Right ventricle myocardium inferior (tissue), 1 donor: ENCODE data around the gene GRID2. TPM values are rescaled to one million over a fixed set of nuclear protein-coding genes. Genes with fewer than 3 reads are reported as not detected.

Experiments
- ATAC-seq: fragments of 200-7000 bp; cut with Tn5 transposase; one replicate; pipeline ENCODE4 v1.9.1; 2020; ENCODE audit warnings: mild to moderate bottlenecking, moderate library complexity
- DNase-seq: peaks from one replicate; pipeline ENCODE4 v3.0.0; 2021; ENCODE audit errors: missing footprints
- intact Hi-C: fragments of 100-400 bp; cut with DNase I; formaldehyde crosslinking; loops from one replicate; pipeline ENCODE4 v1.11.0; 2022
- total RNA-seq: library from RNA; stranded (reverse); fragmentation: NEBNext Ultra II Directional; extraction: Animal tissue kit (Norgen Biotek cat#: 25700); gene quantifications from one replicate; pipeline ENCODE4 v1.2.1, GENCODE V29; 2021
- donor health status: DM: no; HTN: yes; CAD: no; lungs with severe emphysema.

Gene GRID2
- total RNA-seq, 1 donor from 2014 or later: 0.05 TPM

DNA sequence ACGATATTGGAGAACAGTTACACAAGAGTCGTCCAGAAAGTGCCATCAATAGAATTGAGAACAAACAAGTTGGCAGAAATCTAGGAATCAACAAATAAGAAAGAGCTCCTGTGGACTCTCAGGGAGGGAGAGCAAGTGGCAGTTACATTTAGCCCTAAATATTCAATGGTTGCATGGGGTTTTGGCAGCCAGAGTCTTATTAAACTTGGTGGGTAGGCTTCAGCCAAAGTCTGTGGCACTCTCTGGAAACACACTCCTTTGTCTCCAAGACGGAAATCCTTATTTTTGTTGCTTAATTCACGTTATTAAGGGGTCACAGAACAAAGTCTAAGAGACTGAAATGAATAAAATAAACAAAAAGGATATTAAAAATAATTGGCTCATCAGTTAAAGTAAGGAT lies 782.6 kb downstream of the GRID2 start:
- intact Hi-C loops: no loop called here
- no peak for ATAC-seq
- no peak for DNase-seq

DNA sequence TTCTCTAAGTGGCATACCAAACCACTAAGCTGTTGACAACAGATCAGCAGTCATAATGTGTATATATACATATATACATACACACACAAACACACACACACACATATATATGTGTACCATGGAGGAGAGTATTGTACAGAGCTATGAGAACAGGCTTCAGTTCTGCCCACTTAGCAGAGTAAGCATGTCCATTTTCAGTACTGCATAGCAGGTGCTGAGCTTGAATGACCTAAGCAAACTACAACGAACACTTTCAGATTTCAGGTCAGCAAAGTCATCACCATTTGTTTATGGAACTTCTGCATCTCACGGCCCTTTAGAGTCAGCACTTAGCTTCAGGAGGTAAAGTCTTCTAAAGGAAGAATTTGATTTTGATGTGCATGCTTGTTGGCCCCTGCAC lies 789.0 kb downstream of the GRID2 start:
- ATAC-seq: no peak
- intact Hi-C loops: no loop called here

DNA sequence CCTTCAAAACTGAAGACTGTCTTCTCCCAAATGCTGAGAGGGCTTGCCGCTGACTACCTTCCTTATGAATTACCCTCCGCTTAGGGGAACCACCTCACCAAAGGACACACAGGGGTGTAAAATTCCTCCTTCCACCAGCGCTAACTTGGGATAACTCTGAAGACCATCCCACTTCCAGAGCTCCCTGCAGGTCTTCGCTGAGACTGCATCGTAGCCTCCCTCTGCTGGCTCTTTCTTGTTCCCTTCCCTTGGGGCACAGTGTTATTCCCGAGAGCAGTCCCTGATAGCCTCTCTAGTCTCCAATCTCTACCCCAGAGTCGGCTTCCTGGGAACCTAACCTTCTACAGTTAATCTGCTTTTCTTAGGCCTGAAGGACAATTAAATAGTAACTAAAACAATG lies 799.3 kb downstream of the GRID2 start:
- no peak for ATAC-seq
- intact Hi-C loops: no loop called here
- DNase-seq: no peak

More for the DNA sequence above, 789.0 kb downstream of the GRID2 start:
- no peak for DNase-seq

DNA sequence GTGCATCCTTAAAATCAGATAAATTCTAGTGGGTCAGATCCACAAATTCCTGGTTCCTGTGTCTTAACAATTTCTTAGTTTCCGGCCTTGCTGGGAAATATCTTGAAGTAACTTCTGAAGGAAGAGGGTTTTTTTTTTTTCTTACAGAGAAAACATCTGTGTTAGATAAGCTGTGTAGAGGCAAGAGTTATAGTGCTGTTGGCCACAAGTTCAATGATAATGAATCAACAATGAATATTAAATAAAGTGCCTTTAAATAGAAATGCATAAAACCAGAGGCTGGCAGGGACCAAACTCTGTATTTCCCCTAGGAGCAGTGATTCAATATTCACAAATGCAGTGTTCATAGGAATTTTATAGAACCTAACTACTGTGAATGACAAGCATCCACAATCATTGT lies 812.9 kb downstream of the GRID2 start:
- no peak for ATAC-seq
- intact Hi-C loops: no loop called here
- no peak for DNase-seq

DNA sequence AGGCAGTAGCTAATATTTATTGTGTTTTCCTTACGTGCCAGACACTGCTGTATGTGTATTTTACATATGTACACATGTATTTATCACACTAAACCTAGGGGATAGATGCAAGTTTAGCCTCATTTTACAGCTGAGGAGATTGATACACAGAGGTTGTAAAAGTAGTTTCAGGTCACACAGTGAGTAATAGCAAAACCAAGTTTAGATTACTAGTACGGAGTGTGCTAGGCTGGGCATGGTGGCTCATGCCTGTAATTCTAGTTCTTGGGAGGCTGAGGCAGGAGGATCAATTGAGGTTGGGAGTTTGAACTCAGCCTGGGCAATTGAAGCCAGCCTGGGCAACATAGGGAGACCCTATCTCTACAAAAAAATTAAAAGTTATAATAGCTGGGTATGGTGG lies 823.7 kb downstream of the GRID2 start:
- intact Hi-C loops: no loop called here
- DNase-seq (no peak), ATAC-seq (no peak)

DNA sequence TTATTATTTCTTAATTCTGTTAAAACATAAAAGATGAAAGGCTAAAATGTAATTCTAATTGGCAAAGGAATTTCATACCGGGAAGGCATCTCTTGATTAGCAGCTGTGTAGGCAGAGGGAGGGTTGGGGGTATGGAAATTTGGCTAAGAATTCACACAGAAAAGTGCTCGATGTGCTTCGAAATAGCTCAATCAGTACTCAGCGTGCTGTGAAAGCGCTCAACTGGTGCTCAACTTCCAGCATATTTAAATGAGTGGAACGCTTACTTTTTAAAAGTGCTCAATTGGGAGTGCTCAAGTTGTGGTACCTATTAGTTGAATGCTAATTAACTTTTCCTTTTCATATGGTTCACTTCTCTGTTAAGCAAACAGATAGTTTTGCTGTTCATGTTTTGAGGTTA lies 828.9 kb downstream of the GRID2 start:
- intact Hi-C loops: no loop called here
- no peak for DNase-seq
- ATAC-seq: no peak

DNA sequence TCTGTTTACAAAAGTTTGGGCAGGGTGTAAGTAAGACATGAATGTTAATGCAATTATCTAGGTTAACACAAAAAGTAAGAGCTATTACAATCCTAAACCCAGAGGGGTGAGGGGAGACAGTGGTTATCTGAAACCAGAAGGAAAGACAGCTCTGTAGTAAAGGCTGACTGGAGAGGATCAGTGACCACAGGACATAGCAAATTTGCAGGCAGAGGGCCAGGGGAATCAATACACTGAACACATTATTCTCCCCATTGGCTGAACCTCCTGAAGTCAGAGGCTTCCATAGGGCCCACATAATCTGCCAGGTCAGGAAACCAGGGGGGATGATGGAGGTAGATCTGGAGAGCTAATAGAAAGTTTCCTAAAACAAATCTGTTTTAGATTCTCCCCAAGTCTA lies 835.4 kb downstream of the GRID2 start:
- intact Hi-C loops: no loop called here
- no peak for ATAC-seq

DNA sequence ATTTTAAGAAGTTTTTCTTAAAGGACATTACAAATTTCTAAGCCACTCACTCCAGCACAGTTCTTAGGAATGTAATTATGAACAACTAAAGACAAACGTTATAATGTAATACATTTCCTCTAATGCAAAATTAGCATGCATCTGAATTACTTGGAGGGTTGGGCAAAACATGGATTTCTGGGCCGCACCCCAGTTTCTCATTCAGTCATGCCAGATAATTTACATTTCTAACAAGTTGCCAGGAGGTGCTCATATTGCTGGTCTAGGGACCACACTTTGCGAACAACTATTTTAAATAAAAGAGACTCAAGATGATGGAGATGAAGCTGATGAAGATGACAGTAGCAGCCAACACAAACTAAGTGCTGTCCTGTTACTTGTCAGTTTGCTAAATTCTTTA lies 840.1 kb downstream of the GRID2 start:
- no peak for ATAC-seq
- intact Hi-C loops: no loop called here
- no peak for DNase-seq

More for the DNA sequence above, 835.4 kb downstream of the GRID2 start:
- no peak for DNase-seq

DNA sequence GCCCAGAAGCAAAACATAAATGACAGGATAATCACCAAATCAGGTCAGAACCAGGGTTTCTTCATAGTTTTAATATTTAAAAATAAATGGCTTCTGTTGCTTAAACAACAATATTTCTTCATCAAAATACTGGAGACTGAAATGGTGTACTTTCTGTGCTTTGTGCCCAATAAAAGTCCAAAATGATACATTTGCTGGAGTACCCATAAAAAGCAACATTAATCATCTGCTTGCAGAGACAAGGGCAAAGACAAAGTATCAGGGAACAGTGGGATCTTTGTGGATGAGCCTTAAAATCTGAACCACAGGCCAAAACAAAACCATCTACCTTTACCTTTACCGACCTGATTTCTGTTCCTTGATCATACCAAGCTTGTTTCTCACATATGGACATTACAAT lies 840.9 kb downstream of the GRID2 start:
- intact Hi-C loops: no loop called here
- ATAC-seq: no peak
- DNase-seq: no peak

DNA sequence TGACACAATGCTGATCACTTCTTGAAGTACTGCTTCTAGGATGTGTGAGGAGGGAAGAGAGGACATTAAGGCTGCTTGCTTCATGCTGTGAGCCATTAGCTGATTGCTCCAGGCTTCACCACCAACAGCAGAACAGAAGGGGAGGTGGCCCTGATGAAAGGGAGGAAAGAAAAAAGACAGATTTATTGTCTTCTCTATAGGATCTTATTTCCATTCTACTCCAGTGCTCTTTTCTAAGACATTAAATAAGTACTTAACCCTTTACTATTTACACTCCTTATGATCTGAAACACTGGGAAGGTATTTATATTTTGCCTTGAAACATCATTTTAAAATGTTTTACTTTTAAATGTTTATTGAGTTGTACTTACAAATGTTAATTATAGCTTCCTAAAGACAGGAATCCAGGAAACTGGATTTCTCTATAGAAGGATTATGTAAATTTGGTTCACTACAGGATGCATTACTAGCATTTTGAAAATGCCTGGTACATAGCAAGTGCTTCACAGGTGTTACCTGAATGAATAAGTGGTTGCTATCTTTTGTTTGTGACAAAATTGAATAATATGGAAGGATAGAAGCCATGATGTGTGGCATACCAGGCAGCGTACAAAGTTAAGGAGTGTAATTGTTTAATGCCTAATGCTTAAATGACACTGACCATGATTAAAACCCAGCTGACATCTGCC lies 843.9 kb downstream of the GRID2 start:
- intact Hi-C loops: no loop called here
- DNase-seq: no peak
- ATAC-seq: no peak

DNA sequence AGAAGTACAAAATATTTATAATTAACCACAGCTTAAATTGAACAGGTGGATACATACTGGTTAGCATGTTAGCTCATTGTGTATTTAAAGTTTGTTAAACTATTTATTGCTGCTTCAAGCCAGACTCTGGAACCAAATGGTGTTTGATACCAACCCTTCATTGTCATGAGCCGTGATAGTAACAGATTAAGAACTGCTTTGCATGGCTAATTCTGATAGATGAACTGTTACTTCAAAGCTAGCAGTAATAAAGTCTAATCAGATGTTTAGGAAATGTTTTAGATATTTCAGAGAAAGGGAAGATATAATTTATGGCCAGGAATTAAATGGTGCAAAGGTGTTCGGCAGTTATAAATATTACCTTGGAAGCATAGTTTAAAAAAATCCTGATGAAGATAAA lies 848.7 kb downstream of the GRID2 start:
- ATAC-seq (no peak), DNase-seq (no peak)
- intact Hi-C loops: no loop called here

DNA sequence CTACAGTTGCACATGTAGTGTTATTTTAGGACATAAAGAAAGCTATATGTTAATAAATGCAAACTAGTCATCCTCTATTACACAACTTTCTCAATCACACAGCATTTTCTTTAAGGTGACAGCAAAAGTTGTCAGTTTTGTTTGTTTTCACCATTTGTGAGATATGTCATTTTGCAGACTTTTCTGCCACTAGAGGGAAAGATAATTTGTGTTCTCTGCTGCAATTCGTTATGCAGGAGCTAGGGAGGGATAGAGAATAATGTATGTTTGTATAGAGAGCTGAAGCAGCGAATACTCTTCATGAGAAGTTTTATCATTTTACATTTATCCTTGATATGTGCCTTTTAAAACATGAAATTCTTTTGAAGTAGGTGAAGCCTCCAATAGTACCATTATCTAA lies 854.2 kb downstream of the GRID2 start:
- DNase-seq (no peak), ATAC-seq (no peak)
- intact Hi-C loops: no loop called here

DNA sequence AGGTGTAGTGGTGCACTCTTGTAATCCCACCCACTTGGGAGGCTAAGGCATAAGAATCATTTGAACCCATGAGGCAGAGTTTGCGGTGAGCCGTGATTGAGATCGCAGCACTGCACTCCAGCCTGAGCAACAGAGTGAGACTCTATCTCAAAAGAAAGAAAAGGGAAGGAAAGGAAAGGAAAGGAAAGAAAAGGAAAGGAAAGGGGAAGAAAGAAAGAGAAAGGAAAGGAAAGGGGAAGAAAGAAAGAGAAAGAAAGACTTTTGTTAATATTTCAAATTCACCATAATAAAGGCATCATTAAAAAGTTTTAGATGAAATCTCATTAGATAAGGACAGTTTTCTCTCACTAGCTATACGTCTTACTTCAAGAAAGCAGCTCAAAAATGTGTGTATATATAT lies 864.3 kb downstream of the GRID2 start:
- intact Hi-C loops: no loop called here
- no peak for ATAC-seq

DNA sequence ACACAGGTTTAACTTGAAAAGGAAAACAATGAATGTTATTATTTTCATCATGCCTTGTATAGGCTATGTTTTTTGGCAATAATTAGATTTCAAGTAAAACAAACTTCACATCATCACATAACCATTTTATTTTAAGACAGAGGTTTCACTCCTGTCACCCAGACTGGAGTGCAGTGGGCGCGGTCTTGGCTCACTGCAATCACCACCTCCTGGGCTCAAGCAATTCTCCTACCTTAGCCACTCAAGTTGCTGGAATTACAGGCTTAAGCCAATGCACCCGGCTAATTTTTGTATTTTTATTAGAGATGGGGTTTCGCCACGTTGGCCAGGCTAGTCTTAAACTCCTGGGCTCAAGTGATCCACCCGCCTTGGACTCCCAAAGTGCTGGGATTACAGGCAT lies 866.2 kb downstream of the GRID2 start:
- ATAC-seq (no peak), DNase-seq (no peak)
- intact Hi-C loops: no loop called here

More for the DNA sequence above, 864.3 kb downstream of the GRID2 start:
- no peak for DNase-seq

DNA sequence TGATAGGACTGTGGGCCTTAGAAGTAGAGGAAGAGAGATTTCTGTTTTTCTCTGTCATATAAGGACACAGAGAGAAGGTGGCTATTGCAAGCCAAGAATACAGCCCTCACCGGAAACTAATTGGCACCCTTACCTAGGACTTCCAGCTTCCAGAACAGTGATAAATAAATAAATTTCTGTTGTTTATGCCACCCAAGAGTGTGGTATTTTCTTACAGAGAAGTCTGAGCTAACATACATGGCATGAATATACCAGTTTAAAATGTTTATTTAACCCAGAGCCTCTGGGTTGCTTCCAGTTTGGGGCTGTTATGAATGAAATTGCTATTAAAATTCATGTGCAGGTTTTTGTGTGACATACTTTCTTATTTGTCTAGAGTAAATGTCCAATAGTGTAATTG lies 870.8 kb downstream of the GRID2 start:
- ATAC-seq (no peak), DNase-seq (no peak)
- intact Hi-C loops: no loop called here

DNA sequence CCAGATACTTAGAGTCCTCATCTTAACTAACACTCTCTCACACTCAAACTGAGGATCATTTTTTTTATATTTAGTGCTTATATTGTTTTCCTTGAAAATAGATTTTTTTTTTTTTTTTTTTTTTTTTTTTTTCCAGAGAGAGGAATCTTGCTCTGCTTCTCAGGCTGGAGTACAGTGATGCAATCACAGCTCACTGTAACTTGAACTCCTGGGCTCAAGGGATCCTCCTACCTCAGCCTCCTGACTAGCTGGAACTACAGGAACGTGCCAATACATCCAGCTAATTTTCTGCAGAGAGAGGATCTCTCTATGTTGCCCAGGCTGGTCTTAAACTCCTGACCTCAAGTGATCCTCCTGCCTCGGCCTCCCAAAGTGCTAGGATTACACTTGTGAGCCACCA lies 874.5 kb downstream of the GRID2 start:
- ATAC-seq: no peak
- no peak for DNase-seq
- intact Hi-C loops: no loop called here

DNA sequence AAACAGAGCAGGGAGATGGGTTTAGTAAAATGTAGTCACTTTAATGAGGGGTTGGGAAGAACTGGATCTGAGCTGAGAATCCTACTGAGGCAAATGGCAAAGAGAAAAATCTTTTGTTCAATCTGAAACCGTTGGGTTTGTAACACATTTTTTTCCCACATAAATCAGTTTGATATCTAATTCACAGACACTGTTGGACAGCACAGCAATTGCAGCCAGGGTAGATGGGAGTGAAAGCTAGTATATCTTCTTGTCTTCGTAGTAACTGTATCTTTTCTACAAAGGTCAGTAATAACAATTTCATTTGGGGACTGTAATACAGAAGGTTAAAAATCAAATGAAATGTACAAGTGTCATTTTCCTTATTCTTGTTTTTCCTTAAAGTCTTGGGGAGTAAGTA lies 875.3 kb downstream of the GRID2 start:
- ATAC-seq: no peak
- no peak for DNase-seq
- intact Hi-C loops: no loop called here

DNA sequence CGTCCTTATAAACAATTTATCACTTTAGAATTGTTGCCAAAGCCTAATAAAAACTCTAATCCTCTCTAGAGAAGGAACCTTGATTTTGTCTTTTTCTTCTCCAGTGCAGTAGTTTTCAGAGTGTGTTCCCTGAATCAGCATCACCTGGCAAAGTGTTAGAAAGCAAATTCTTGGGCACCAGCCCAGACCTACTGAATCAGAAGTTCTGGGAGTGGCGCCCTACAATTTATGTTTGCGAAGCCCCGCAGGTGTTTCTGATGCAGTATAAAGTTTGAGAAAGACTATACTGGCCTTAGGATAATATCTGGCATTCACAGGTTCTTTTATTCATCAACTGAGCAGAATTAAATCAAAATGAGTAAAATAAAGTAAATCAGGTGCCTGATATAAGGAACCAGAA lies 879.0 kb downstream of the GRID2 start:
- DNase-seq (no peak), ATAC-seq (no peak)
- intact Hi-C loops: no loop called here

DNA sequence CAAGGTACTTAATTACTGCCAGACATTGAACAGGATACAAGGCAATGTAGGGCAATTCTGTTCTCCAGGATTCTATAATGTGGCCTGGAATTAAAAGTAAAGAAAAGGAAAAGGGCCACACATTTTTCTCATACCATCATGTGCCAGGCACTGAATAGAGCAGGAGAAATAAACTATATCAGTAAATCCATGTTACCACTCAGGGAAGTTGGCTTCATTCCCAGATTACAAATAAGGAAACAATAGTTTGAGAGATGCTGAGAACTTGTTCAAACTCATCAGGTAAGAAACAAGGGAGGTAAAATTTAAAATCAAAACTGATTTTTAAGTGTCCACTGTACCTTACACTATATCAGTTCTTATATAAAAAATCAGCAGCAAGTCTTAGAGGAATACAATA lies 879.8 kb downstream of the GRID2 start:
- intact Hi-C loops: no loop called here
- DNase-seq: no peak
- no peak for ATAC-seq

DNA sequence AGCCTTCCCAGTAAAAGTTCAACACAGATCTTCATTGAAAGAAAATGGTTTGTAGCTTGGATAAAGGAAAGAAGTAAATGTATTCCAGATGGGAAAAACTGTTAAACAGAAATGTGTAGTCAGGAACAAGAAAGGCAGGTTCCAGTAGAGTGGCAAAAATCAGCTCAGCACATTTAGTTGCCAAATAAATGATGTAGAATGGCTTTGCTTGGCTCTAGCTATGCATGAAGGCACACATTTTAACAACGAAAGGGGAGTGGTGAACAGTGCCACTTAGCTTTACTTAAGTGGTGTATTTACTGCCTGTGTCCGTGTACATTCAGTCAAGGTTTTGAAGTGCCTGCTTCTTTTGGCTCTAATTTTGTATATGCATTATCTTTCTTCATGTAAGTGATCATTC lies 880.3 kb downstream of the GRID2 start:
- DNase-seq (no peak), ATAC-seq (no peak)
- intact Hi-C loops: no loop called here

DNA sequence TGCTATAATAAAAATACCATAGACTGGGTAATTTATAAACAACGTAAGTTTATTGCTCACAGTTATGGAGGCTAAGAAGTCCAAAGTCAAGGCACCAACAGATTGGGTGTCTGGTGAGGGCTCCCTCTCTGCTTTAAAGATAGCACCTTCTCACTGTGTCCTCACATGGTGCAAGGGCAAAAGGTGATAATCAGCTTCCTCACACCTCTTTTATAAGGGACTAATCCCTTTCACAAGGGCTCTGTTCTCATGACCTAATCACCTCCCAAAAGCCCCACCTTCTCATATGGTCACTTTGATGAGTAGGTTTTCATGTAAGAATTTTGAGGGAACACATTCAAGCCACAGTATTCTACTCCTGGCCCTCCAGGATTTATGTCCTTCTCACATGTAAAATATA lies 883.1 kb downstream of the GRID2 start:
- ATAC-seq (no peak), DNase-seq (no peak)
- intact Hi-C loops: no loop called here
